HepG2 (cell line): ENCODE data around the gene RPA1. TPM values are rescaled to one million over a fixed set of nuclear protein-coding genes. Genes with fewer than 3 reads are reported as not detected.

Source experiments
- ATAC-seq: fragments of 200-7000 bp; cut with Tn5 transposase; 3 replicates; pipeline ENCODE4 v1.9.1; 2020; ENCODE audit warnings: mild to moderate bottlenecking, moderate library complexity
- BruUV-seq: library from RNA; stranded (reverse); fragments of 400-500 nt; replicated peaks from 2 replicates; lab custom pipeline; 2021; lab: Mats Ljungman, UMichigan
- CTCF ChIA-PET: fragments of 300-600 bp; formaldehyde crosslinking; extraction: SDS; loops from one replicate; lab custom pipeline; 2021; ENCODE audit warnings: low total read pairs, inconsistent platforms, low intra/inter-chr PET ratio; lab: Yijun Ruan, JAX
- POLR2A ChIA-PET: fragments of 350-600 bp; sonication (Branson Sonifier 250); formaldehyde crosslinking; loops from one replicate; lab custom pipeline; 2020; ENCODE audit warnings: antibody characterized with exemption, inconsistent platforms; lab: Yijun Ruan, JAX
- DNase-seq: peaks from one replicate; pipeline ENCODE4 v3.0.0-alpha.2; 2015; ENCODE audit warnings: low spot score
- FAIRE-seq: peaks from 3 replicates; lab custom pipeline; 2011; peaks lifted over from hg19 to GRCh38; lab: Jason Lieb, UNC
- H2AFZ ChIP-seq: one replicate; pipeline ENCODE4 v1.6.1; 2011; ENCODE audit warnings: low read length, inconsistent platforms
- H3K27ac ChIP-seq: fragments of 300-600 bp; 3 replicates; pipeline ENCODE4 v1.8.0; 2011; ENCODE audit warnings: mixed run types, mild to moderate bottlenecking, mixed read lengths, low read length, inconsistent platforms; ENCODE audit not compliant: insufficient read depth; ENCODE audit errors: extremely low read length
- H3K27me3 ChIP-seq, 2 experiments: fragments of 200-600 bp in 1 of 2; 2 replicates in 1 of 2; 3 replicates in 1 of 2; pipeline versions ENCODE4 v1.6.0 to v1.8.0; 2011; ENCODE audit warnings: low read length in 2 of 2, mild to moderate bottlenecking in 2 of 2, moderate library complexity in 2 of 2, inconsistent platforms in 1 of 2; ENCODE audit not compliant: insufficient read depth in 2 of 2, control insufficient read depth in 1 of 2
- H3K36me3 ChIP-seq, 2 experiments: fragments of 200-600 bp in 1 of 2; replicated peaks in 1 of 2; 2 replicates in 1 of 2; 3 replicates in 1 of 2; pipeline versions ENCODE4 v1.5.1 to v1.8.0; 2011; ENCODE audit warnings: low read length in 2 of 2, inconsistent platforms in 1 of 2; ENCODE audit not compliant: insufficient read depth in 2 of 2, control insufficient read depth in 1 of 2
- H3K4me1 ChIP-seq: 2 replicates; pipeline ENCODE4 v1.5.1; 2012; ENCODE audit warnings: low read length, inconsistent platforms; ENCODE audit not compliant: insufficient read depth
- H3K4me2 ChIP-seq: 2 replicates; pipeline ENCODE4 v1.6.0; 2011; ENCODE audit warnings: low read depth, low read length, inconsistent platforms
- H3K4me3 ChIP-seq, 3 experiments: fragments of 200-600 bp in 1 of 3; sonication (generic), shearing (Covaris generic) in 1 of 3; replicated peaks in 1 of 3; 2 replicates each; pipeline ENCODE4 v1.5.1; 2011 to 2016; ENCODE audit warnings: low read length in 3 of 3, inconsistent platforms in 2 of 3, low read depth in 2 of 3, mild to moderate bottlenecking in 2 of 3, control low read depth in 1 of 3, mixed read lengths in 1 of 3; ENCODE audit not compliant: insufficient read depth in 1 of 3
- H3K79me2 ChIP-seq: one replicate; pipeline ENCODE4 v1.6.1; 2011; ENCODE audit warnings: low read length, inconsistent platforms; ENCODE audit not compliant: insufficient read depth
- H3K9ac ChIP-seq: 2 replicates; pipeline ENCODE4 v1.6.0; 2011; ENCODE audit warnings: mild to moderate bottlenecking, low read depth, low read length, inconsistent platforms; ENCODE audit not compliant: insufficient read depth
- H3K9me3 ChIP-seq: 2 replicates; pipeline ENCODE4 v1.5.1; 2012; ENCODE audit warnings: mild to moderate bottlenecking, low read length
- H4K20me1 ChIP-seq: 2 replicates; pipeline ENCODE4 v1.6.0; 2011; ENCODE audit warnings: inconsistent platforms, mild to moderate bottlenecking, low read length, moderate library complexity; ENCODE audit not compliant: insufficient read depth
- AFF4 ChIP-seq: sonication (generic); formaldehyde crosslinking; IDR thresholded peaks from 2 replicates; pipeline ENCODE4 v1.4.0; 2020; ENCODE audit warnings: missing genetic modification reagents
- PRDM10 ChIP-seq: sonication (generic); formaldehyde crosslinking; IDR thresholded peaks from 2 replicates; pipeline ENCODE4 v1.4.0; 2020; ENCODE audit warnings: low read depth, missing genetic modification reagents
- YY1 ChIP-seq: IDR thresholded peaks from 2 replicates; pipeline ENCODE4 v1.6.1; 2011; ENCODE audit warnings: low read length, low read depth, moderate library complexity, mild to moderate bottlenecking; ENCODE audit not compliant: insufficient read depth, insufficient replicate concordance
- ZBED4 ChIP-seq: sonication (generic); formaldehyde crosslinking; IDR thresholded peaks from 2 replicates; pipeline ENCODE4 v1.4.0; 2020; ENCODE audit warnings: missing genetic modification reagents, borderline replicate concordance
- ZNF124 ChIP-seq: sonication (generic); formaldehyde crosslinking; IDR thresholded peaks from 2 replicates; pipeline ENCODE4 v1.4.0; 2020; ENCODE audit warnings: missing genetic modification reagents
- ZNF513 ChIP-seq: sonication (generic); formaldehyde crosslinking; conservative IDR thresholded peaks from 2 replicates; pipeline ENCODE4 v1.5.0; 2020; ENCODE audit warnings: missing genetic modification reagents
- ZNF577 ChIP-seq: sonication (generic); formaldehyde crosslinking; IDR thresholded peaks from 2 replicates; pipeline ENCODE4 v1.4.0; 2020; ENCODE audit warnings: mild to moderate bottlenecking, low read depth, missing genetic modification reagents, borderline replicate concordance
- WGBS: methylation state at CpG from one replicate; pipeline ENCODE4 v1.1.6; 2017; ENCODE audit warnings: low lambda C conversion rate; 5-methylcytosine and 5-hydroxymethylcytosine counted together
- in situ Hi-C: cut with HindIII; loops from 2 replicates; pipeline ENCODE4 v1.10.0; 2017; ENCODE audit warnings: low pct_unique_long_range_greater_than_20kb; ENCODE audit not compliant: extremely low pct_ligation_motif_present
- intact Hi-C: fragments of 100-400 bp; cut with micrococcal nuclease; formaldehyde crosslinking; loops from one replicate; pipeline ENCODE4 v1.10.0; 2022; ENCODE audit not compliant: unreplicated experiment
- polyA plus RNA-seq, 8 experiments: library from polyadenylated mRNA; depleted of rRNA in 3 of 8; stranded (reverse) in 7 of 8; unstranded in 1 of 8; fragments of >200 nt; fragmentation: Illumina TruSeq in 4 of 8; extraction: Trizol in 4 of 8; gene quantifications; 2 replicates each; pipeline versions ENCODE4 v1.2.1 to v1.2.3, GENCODE V29; 2011 to 2016; ENCODE audit warnings: low read depth in 4 of 8, missing spikeins in 1 of 8, mixed read lengths in 1 of 8; ENCODE audit not compliant: insufficient read depth in 1 of 8
- total RNA-seq, 5 experiments: library from RNA; depleted of rRNA; stranded (reverse); fragments of >200 nt; fragmentation: Illumina TruSeq; extraction: Trizol; gene quantifications; 2 replicates each; pipeline ENCODE4 v1.2.3, GENCODE V29; 2016; ENCODE audit warnings: low read depth in 1 of 5

RPA1 gene
- total and polyA plus RNA-seq, 2 of the 13 experiments (the other 11 are each of a cell fraction or from before 2014, with no cell fraction given): 13.9 to 37.6 TPM

- TF ChIP-seq AFF4 (CRISPR knock-in tag): no peak
Measured at GRCh38 chr17:1800240-1800639, 29.6 kb upstream of the RPA1 start (continued).

- no peak for DNase-seq
- in situ Hi-C loops: no loop called here
- Histone ChIP-seq H3K9me3 (no peaks in the 10 kb centered on the region), H3K4me2 (no peak overlapping the region), H3K79me2 (no peaks in the 10 kb centered on the region), H3K27me3 (no peaks in the 10 kb centered on the region), H3K4me1 (peaks cover 11% of the 10 kb centered on the region), H3K9ac (no peak overlapping the region), H2AFZ (no peak overlapping the region), H3K4me3 (no peak overlapping the region), H3K27ac (no peak overlapping the region), H4K20me1 (no peaks in the 10 kb centered on the region), H3K36me3 (peaks cover 8 to 47% of the 10 kb centered on the region in 2 experiments)
- TF ChIP-seq ZBED4 (no peak), YY1 (no peak), PRDM10 (CRISPR knock-in tag) (no peak), ZNF124 (CRISPR knock-in tag) (no peak), ZNF513 (CRISPR knock-in tag) (no peak), ZNF577 (no peak)
- POLR2A ChIA-PET: no interaction called here
- CTCF ChIA-PET: no interaction called here
- intact Hi-C loops: no loop called here
- no TSS peak for BruUV-seq
- 96% methylated on average over 4 of the region's 4 CpGs for WGBS
- FAIRE-seq: no peak
- no peak for ATAC-seq
Measured at GRCh38 chr17:1800712-1801111, 29.1 kb upstream of the RPA1 start.
